ENCODE results near the gene FMNL2. TPM values are rescaled to one million over a fixed set of nuclear protein-coding genes. Genes with fewer than 3 reads are reported as not detected.
A peak's percentile ranks its signal among the peaks of the same experiment; 100 is the strongest.

Gene FMNL2
- total and polyA plus RNA-seq, 2 of the 4 experiments (the other 2 are of a cell fraction) = 10.9 to 11.4 TPM

GRCh38 chr2:152647552-152647951, 312.6 kb downstream of the FMNL2 start:
- H3K27ac ChIP-seq (ENCODE audit: insufficient read depth, low read length) = peak overlapping the region; percentile 2; the same call in 1 of the 2 replicates
- no peak overlapping the region for H4K91ac ChIP-seq (ENCODE audit: insufficient read depth, low read depth, low read length)
- H3K23ac ChIP-seq (ENCODE audit: low read depth, low read length) = peak overlapping the region; percentile 77
- no peak overlapping the region for H3K18ac ChIP-seq (ENCODE audit: low read depth, low read length)
- ATAC-seq (ENCODE audit: low read depth) (peak; percentile 18), DNase-seq (peak; percentile 49)
- H3K79me1 ChIP-seq (ENCODE audit: low read depth in 1 of 2, low read length in 2 of 2) = peaks cover 0 to 4% of the 10 kb centered on the region in 2 experiments; a peak in 2 of 4 replicates
- H2BK15ac ChIP-seq (ENCODE audit: low read depth, low read length) = no peak overlapping the region
- no peaks in the 10 kb centered on the region for H3K27me3 ChIP-seq (ENCODE audit: control insufficient read depth, insufficient read depth, low read length)
- no peak overlapping the region; the same call in 1 of the 2 replicates for H2BK120ac ChIP-seq (ENCODE audit: low read depth, low read length)
- TF ChIP-seq RCOR1 (IDR thresholded peaks at IDR 0.05; ENCODE audit: insufficient replicate concordance, low read length) = no peak
- no peak for TF ChIP-seq NFE2L2 (IDR thresholded peaks at IDR 0.05; ENCODE audit: low read depth, low read length)
- TF ChIP-seq BHLHE40 (IDR thresholded peaks at IDR 0.05; ENCODE audit: low read depth, low read length) = no peak
- TF ChIP-seq CTCF (conservative IDR thresholded peaks at IDR 0.05; ENCODE audit: low read depth, low read length) = no peak
- no peak for TF ChIP-seq RFX5 (IDR thresholded peaks at IDR 0.05; ENCODE audit: low read depth, low read length)
- no peak for TF ChIP-seq POLR2A (IDR thresholded peaks at IDR 0.05; ENCODE audit: low read depth, low read length)
- TF ChIP-seq RAD21 (IDR thresholded peaks at IDR 0.05; ENCODE audit: low read length) = no peak
- no peak for TF ChIP-seq CEBPB (IDR thresholded peaks at IDR 0.05; ENCODE audit: low read depth, low read length)
- TF ChIP-seq MXI1 (IDR thresholded peaks at IDR 0.05; ENCODE audit: borderline replicate concordance, low read depth, low read length) = no peak
- TF ChIP-seq CHD1 (IDR thresholded peaks at IDR 0.05; ENCODE audit: low read depth, low read length) = no peak
- TF ChIP-seq ELK1 (IDR thresholded peaks at IDR 0.05; ENCODE audit: borderline replicate concordance, low read depth, low read length) = no peak
- TF ChIP-seq USF2 (IDR thresholded peaks at IDR 0.05; ENCODE audit: low read depth, low read length) = no peak
- TF ChIP-seq MAZ (IDR thresholded peaks at IDR 0.05; ENCODE audit: borderline replicate concordance, low read depth, low read length) = no peak
- no peak for TF ChIP-seq MAFK (IDR thresholded peaks at IDR 0.05; ENCODE audit: low read depth, low read length)
- no peak for TF ChIP-seq SMC3 (IDR thresholded peaks at IDR 0.05; ENCODE audit: low read depth, low read length)
- TF ChIP-seq FOS (IDR thresholded peaks at IDR 0.05; ENCODE audit: low read depth, low read length) = no peak
- H3K4me1 ChIP-seq (ENCODE audit: control insufficient read depth, insufficient read depth, low read length) = peaks cover 3% of the 10 kb centered on the region; the same call in 1 of the 2 replicates
- no peaks in the 10 kb centered on the region for H3K9me3 ChIP-seq (ENCODE audit: control insufficient read depth, insufficient read depth, low read length)
- POLR2A ChIA-PET (ENCODE audit: unreplicated experiment) = no interaction called here
- H4K5ac ChIP-seq (ENCODE audit: low read depth, low read length) = no peak overlapping the region
- H4K8ac ChIP-seq (ENCODE audit: low read depth in 2 of 2, low read length in 2 of 2) = peak overlapping the region; percentile 37 to 40; a peak in 2 of 4 replicates
- no peaks in the 10 kb centered on the region for H4K20me1 ChIP-seq (ENCODE audit: insufficient read depth, low read length)
- no peak overlapping the region for H3K9ac ChIP-seq (ENCODE audit: low read depth, low read length)
- H2AK9ac ChIP-seq (replicated peaks; ENCODE audit: low read depth, low read length, poor library complexity) = peak overlapping the region; percentile 56
- intact Hi-C loops (cut with micrococcal nuclease) (loop anchor here (1.0 kb wide), 1 partner anchor 49 kb away; no protein-coding TSS in a partner anchor), dilution Hi-C loops (cut with HindIII; ENCODE audit: low sequenced_read_pairs, unreplicated experiment) (loop anchor here (25.0 kb wide), 1 partner anchor 460 kb away; the partner anchor contains the start of gene STAM2), in situ Hi-C loops (cut with MboI; ENCODE audit: low sequenced_read_pairs) (no loop called here)
- no peak overlapping the region for H3K4me3 ChIP-seq (ENCODE audit: insufficient read depth, low read depth, low read length)
- no TSS peak for BruUV-seq (replicated peaks)
- peaks cover 8% of the 10 kb centered on the region; the same call in 1 of the 2 replicates for H3K9me1 ChIP-seq (ENCODE audit: insufficient read depth, low read length)
- peak overlapping the region; percentile 14 for H3K4me2 ChIP-seq (ENCODE audit: low read depth, low read length)
- peak overlapping the region; percentile 46; the same call in 1 of the 2 replicates for H3K14ac ChIP-seq (replicated peaks; ENCODE audit: low read depth, low read length)
- H3K36me3 ChIP-seq (ENCODE audit: control insufficient read depth, insufficient read depth, low read length) = peaks cover 4% of the 10 kb centered on the region
- 50% methylated on average over 1 of the region's 9 CpGs; no CpG with 5 or more reads in 1 of the 2 experiments for WGBS, 2 experiments (ENCODE audit: extremely low coverage in 2 of 2, insufficient read length in 1 of 2)
- H3K4ac ChIP-seq (ENCODE audit: low read depth, low read length) = 0 out of 2 replicates have a peak overlapping the region, but pooled peaks have one; percentile 26
- H2AFZ ChIP-seq (replicated peaks; ENCODE audit: low read length, poor library complexity) = peak overlapping the region; percentile 3
- H2BK5ac ChIP-seq (ENCODE audit: low read depth, low read length, poor library complexity, severe bottlenecking) = peak overlapping the region; percentile 12
- H2BK20ac ChIP-seq (ENCODE audit: low read depth, low read length) = no peak overlapping the region
- CTCF ChIA-PET = interaction anchor here (0.6 to 2.2 kb wide), 3 partner anchors 8 to 352 kb away, joined by 3 to 10 read pairs (median 3); no protein-coding TSS in a partner anchor
- H2AK5ac ChIP-seq (ENCODE audit: low read depth, low read length) = peak overlapping the region; percentile 43
- no peak overlapping the region for H3K56ac ChIP-seq (ENCODE audit: extremely low read depth, insufficient read depth, low read length)

Measured in IMR-90 (cell line).